Measurements from ENCODE around the gene EXOC6.

EXOC6 gene

GRCh38 chr10:93076871-93077270, 228.6 kb downstream of the EXOC6 start:
- TF ChIP-seq CTCF (conservative IDR thresholded peaks at IDR 0.05; ENCODE audit: low read length): no peak
- H3K4me3 ChIP-seq (ENCODE audit: low read length): no peak overlapping the region
- no peak for DNase-seq (ENCODE audit: low read depth)

GRCh38 chr10:93077860-93078337, 229.6 kb downstream of the EXOC6 start:
- TF ChIP-seq CTCF (conservative IDR thresholded peaks at IDR 0.05; ENCODE audit: low read length): no peak
- H3K4me3 ChIP-seq (ENCODE audit: low read length): no peak overlapping the region
- no peak for DNase-seq (ENCODE audit: low read depth)

- peak overlapping the region; percentile 41 for H3K4me3 ChIP-seq (ENCODE audit: low read length)
- no peak for TF ChIP-seq CTCF (conservative IDR thresholded peaks at IDR 0.05; ENCODE audit: low read length)
- DNase-seq (ENCODE audit: low read depth): no peak
Measured at GRCh38 chr10:93079663-93080349, 231.5 kb downstream of the EXOC6 start.

- H3K4me3 ChIP-seq (ENCODE audit: low read length): peak overlapping the region; percentile 41
- TF ChIP-seq CTCF (conservative IDR thresholded peaks at IDR 0.05; ENCODE audit: low read length): peak; percentile 89
- DNase-seq (ENCODE audit: low read depth): peak; percentile 63
Measured at GRCh38 chr10:93080350-93081046, 232.2 kb downstream of the EXOC6 start.

GRCh38 chr10:93081318-93081717, 233.0 kb downstream of the EXOC6 start:
- no peak overlapping the region for H3K4me3 ChIP-seq (ENCODE audit: low read length)
- DNase-seq (ENCODE audit: low read depth): no peak
- TF ChIP-seq CTCF (conservative IDR thresholded peaks at IDR 0.05; ENCODE audit: low read length): no peak

GRCh38 chr10:93081834-93082233, 233.5 kb downstream of the EXOC6 start:
- no peak for TF ChIP-seq CTCF (conservative IDR thresholded peaks at IDR 0.05; ENCODE audit: low read length)
- peak; percentile 31 for DNase-seq (ENCODE audit: low read depth)
- no peak overlapping the region for H3K4me3 ChIP-seq (ENCODE audit: low read length)
